Testis (tissue), 2 donors: ENCODE measurements around the gene ARPP21.

Source experiments
- POLR2A ChIP-seq: fragments of 450-650 bp; IDR thresholded peaks from one replicate; pipeline ENCODE4 v1.6.1; 2017; ENCODE audit warnings: antibody characterized with exemption, mild to moderate bottlenecking, moderate library complexity
- TF ChIP-seq, protein P1 (sequence below), 3 experiments: fragments of 450-650 bp in 2 of 3; fragments of 200-600 bp in 1 of 3; sonication (generic) in 1 of 3; IDR thresholded peaks; one replicate each; pipeline ENCODE4 v1.5.1; 2016 to 2019; ENCODE audit warnings: antibody characterized with exemption in 3 of 3, mild to moderate bottlenecking in 2 of 3, moderate library complexity in 1 of 3

DNA sequence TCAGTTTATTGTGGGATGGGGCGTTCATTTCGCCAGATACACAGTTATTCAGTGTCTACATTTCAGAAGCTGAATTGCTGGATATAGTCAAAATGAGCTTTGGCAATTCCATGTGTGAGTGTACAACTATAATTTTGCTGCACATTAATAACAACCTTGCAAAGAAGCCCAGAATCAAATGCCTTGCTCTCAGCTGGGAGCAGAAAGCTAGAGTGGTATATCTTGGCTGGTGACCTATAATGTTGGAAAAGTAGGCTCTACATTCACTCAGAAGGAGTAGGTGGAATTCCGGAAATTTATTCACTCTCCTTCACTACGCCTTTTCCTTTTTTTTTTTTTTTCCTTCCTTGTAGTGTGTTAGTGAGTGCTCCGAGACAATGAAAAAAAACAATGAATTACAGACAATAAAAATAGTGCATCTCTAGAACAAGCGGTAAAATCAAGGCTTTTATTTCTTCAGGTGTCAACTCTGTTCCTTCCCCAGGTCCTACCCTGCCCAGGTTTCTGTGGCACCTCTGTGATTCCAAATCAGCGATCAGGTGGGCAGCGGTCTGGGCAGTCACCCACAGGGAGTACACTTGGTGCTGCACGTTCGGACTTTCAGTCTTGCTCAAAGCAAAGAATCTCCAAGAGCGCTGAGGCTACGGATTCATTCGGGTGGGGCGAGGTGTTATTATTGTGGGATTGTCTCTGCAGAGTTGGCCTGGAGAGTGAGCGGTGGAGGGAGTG lies 910 bp upstream of the ARPP21 start:
- TF ChIP-seq POLR2A = no peak
- TF ChIP-seq, protein P1, sequence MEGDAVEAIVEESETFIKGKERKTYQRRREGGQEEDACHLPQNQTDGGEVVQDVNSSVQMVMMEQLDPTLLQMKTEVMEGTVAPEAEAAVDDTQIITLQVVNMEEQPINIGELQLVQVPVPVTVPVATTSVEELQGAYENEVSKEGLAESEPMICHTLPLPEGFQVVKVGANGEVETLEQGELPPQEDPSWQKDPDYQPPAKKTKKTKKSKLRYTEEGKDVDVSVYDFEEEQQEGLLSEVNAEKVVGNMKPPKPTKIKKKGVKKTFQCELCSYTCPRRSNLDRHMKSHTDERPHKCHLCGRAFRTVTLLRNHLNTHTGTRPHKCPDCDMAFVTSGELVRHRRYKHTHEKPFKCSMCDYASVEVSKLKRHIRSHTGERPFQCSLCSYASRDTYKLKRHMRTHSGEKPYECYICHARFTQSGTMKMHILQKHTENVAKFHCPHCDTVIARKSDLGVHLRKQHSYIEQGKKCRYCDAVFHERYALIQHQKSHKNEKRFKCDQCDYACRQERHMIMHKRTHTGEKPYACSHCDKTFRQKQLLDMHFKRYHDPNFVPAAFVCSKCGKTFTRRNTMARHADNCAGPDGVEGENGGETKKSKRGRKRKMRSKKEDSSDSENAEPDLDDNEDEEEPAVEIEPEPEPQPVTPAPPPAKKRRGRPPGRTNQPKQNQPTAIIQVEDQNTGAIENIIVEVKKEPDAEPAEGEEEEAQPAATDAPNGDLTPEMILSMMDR (IDR thresholded peaks at IDR 0.05) = no peak
